SKM-1 treated with dmso at 0.1 percent for 144 hours (cell line): ENCODE measurements around the gene OPN4.

Experiments
- DNase-seq: peaks from one replicate; lab custom pipeline; 2025; ENCODE audit not compliant: unreplicated experiment; lab: John Stamatoyannopoulos, UW

OPN4 gene

GRCh38 chr10:86661161-86662025 is 7.0 kb downstream of the OPN4 start:
- no peak for DNase-seq

- DNase-seq, result no peak
These were observed 8.1 kb downstream of the OPN4 start for GRCh38 chr10:86662186-86663045.

GRCh38 chr10:86663046-86663345 is 8.6 kb downstream of the OPN4 start:
- DNase-seq, result no peak

GRCh38 chr10:86663576-86664339 is 9.4 kb downstream of the OPN4 start:
- DNase-seq, result no peak

- no peak for DNase-seq
These were observed 10.2 kb downstream of the OPN4 start for GRCh38 chr10:86664341-86665217.

- DNase-seq, result peak; percentile 22
These were observed 10.9 kb downstream of the OPN4 start for GRCh38 chr10:86665218-86665607.

GRCh38 chr10:86665868-86666267 is 11.5 kb downstream of the OPN4 start:
- no peak for DNase-seq

- DNase-seq, result no peak
These were observed 12.2 kb downstream of the OPN4 start for GRCh38 chr10:86666538-86666937.

GRCh38 chr10:86667421-86668181 is 13.3 kb downstream of the OPN4 start:
- DNase-seq, result no peak

- DNase-seq, result no peak
These were observed 14.2 kb downstream of the OPN4 start, which contains the start of gene LDB3 for GRCh38 chr10:86668297-86669165. TSS of gene LDB3 (plus strand) at chr10:86668511. CDS start at chr10:86668692, 181 bp downstream.

GRCh38 chr10:86670290-86670811 is 16.0 kb downstream of the OPN4 start:
- no peak for DNase-seq

GRCh38 chr10:86670876-86671275 is 16.5 kb downstream of the OPN4 start:
- DNase-seq, result no peak

GRCh38 chr10:86671419-86671818 is 17.1 kb downstream of the OPN4 start:
- no peak for DNase-seq

- no peak for DNase-seq
These were observed 17.8 kb downstream of the OPN4 start for GRCh38 chr10:86671985-86672710.

GRCh38 chr10:86673216-86673826 is 19.0 kb downstream of the OPN4 start:
- no peak for DNase-seq

GRCh38 chr10:86673827-86674581 is 19.7 kb downstream of the OPN4 start:
- DNase-seq, result no peak

GRCh38 chr10:86674912-86675311 is 20.6 kb downstream of the OPN4 start:
- DNase-seq, result no peak
